D721Med (cell line): ENCODE measurements around the gene PTGFR.

ENCODE experiments used
- DNase-seq: peaks from one replicate; pipeline ENCODE4 v3.0.0; 2011; ENCODE audit warnings: low spot score; ENCODE audit not compliant: insufficient read length
- FAIRE-seq: peaks from 2 replicates; lab custom pipeline; 2011; peaks lifted over from hg19 to GRCh38; lab: Jason Lieb, UNC
- TF ChIP-seq, protein P1 (sequence below): IDR thresholded peaks from 2 replicates; pipeline ENCODE4 v1.5.1; 2012; ENCODE audit warnings: mild to moderate bottlenecking, control low read depth; ENCODE audit not compliant: insufficient read depth; ENCODE audit errors: missing control alignments

PTGFR gene

DNA sequence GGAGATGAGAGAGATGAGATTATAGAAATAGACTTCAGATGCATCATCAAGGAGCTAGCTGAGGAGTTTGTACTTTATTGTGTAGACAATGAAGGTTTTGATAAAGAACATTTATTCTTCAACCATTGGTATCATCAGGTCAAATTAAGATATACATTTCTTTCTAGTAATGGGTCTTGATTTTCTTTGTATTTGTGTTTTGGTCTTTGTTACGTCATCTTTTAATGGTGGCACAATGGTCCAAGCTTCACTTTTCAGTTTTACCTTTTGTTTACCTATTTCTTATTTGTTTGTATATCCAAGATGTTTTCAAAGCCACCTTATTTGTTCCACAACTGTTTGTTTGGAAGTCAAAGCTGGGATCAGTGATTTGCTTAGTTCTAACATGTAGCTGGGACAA lies 44.5 kb downstream of the PTGFR start:
- TF ChIP-seq, protein P1, sequence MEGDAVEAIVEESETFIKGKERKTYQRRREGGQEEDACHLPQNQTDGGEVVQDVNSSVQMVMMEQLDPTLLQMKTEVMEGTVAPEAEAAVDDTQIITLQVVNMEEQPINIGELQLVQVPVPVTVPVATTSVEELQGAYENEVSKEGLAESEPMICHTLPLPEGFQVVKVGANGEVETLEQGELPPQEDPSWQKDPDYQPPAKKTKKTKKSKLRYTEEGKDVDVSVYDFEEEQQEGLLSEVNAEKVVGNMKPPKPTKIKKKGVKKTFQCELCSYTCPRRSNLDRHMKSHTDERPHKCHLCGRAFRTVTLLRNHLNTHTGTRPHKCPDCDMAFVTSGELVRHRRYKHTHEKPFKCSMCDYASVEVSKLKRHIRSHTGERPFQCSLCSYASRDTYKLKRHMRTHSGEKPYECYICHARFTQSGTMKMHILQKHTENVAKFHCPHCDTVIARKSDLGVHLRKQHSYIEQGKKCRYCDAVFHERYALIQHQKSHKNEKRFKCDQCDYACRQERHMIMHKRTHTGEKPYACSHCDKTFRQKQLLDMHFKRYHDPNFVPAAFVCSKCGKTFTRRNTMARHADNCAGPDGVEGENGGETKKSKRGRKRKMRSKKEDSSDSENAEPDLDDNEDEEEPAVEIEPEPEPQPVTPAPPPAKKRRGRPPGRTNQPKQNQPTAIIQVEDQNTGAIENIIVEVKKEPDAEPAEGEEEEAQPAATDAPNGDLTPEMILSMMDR, result no peak
- DNase-seq, result no peak
- FAIRE-seq, result no peak

DNA sequence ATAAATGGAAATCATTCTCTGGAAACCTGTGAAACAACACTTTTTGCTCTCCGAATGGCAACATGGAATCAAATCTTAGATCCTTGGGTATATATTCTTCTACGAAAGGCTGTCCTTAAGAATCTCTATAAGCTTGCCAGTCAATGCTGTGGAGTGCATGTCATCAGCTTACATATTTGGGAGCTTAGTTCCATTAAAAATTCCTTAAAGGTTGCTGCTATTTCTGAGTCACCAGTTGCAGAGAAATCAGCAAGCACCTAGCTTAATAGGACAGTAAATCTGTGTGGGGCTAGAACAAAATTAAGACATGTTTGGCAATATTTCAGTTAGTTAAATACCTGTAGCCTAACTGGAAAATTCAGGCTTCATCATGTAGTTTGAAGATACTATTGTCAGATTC lies 45.7 kb downstream of the PTGFR start:
- TF ChIP-seq, protein P1, result no peak
- FAIRE-seq (no peak), DNase-seq (no peak)

- FAIRE-seq (no peak), DNase-seq (no peak)
- TF ChIP-seq, protein P1, result no peak
Observed at GRCh38 chr1:78540048-78540447, 49.3 kb downstream of the PTGFR start.

DNA sequence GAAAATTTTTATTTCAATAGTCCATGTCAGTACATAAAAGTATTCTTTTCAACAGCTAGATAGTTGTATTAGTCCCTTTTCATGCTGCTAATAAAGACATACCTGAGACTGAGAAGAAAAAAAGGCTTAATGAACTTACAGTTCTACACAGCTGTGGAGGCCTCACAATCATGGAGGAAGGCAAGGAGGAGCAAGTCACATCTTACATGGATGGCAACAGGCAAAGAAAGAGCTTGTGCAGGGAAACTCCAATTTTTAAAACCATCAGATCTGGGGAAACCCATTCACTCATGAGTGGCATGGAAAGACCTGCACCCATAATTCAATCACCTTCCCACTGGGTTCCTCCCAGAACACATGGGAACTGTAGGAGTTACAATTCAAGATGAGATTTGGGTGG lies 50.7 kb downstream of the PTGFR start:
- FAIRE-seq, result no peak
- DNase-seq, result no peak
- TF ChIP-seq, protein P1, result no peak

DNA sequence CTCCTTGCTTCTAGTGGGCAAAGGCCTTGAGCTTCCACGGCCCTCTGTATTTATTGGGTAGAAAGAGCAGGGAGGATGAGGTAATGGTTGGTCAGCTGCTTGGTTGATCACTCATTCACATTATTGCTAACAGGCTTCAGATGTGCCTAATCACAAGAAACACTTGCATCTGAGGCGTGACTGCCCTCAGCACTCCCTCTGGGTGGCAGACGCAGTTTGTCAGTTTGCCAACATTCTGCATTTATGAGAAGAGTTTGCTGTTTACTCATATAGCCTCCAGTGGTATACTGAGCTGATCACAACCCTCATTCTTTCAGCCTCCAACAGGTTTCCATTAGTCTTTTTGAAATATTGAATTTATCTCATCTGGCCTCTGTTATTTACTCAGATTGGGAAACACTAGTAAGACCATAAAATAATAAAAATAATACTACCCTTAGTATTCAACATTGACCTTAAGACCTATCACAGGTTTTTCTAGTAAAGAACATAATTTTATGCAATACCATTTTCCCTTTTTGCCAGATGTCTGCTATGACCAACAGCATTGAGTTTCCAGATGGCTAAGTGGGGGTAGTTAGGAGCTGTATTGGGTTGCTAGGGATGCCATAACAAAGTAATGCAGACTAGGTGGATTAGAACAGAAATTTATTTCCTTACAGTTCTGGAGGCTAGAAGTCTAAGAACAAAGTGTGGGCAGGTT lies 53.3 kb downstream of the PTGFR start:
- TF ChIP-seq, protein P1, result no peak
- FAIRE-seq (no peak), DNase-seq (no peak)

- no peak for DNase-seq
- TF ChIP-seq, protein P1, result no peak
- no peak for FAIRE-seq
Observed at GRCh38 chr1:78547081-78547480, 56.3 kb downstream of the PTGFR start.

DNA sequence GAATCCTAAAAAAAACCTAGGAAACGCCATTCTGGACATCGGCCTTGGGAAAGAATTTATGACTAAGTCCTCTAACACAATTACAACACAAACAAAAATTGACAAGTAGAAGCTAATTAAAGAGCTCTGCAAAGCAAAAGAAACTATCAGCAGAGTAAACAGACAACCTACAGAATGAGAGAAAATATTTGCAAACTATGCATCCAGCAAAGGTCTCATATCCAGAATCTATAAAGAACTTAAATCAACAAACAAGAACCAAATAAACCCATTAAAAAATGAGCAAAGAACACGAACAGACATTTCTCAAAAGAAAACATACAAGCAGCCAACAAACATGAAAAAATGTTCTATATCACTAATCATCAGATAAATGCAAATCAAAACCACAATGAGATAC lies 58.6 kb downstream of the PTGFR start:
- TF ChIP-seq, protein P1, result no peak
- DNase-seq, result no peak
- no peak for FAIRE-seq
